HG03064 (cell line): ENCODE data around the gene PCDHGA7.
"Not testable (repeated sequence)": the region's sequence is repeated elsewhere in the genome, so short reads cannot be mapped to it uniquely, and the experiment has no call there.

Experiments
- ATAC-seq: cut with Tn5 transposase; IDR thresholded peaks from one replicate; pipeline ENCODE4 v1.9.1; 2021; ENCODE audit warnings: low read depth; ENCODE audit not compliant: unreplicated experiment

The PCDHGA7 gene

DNA sequence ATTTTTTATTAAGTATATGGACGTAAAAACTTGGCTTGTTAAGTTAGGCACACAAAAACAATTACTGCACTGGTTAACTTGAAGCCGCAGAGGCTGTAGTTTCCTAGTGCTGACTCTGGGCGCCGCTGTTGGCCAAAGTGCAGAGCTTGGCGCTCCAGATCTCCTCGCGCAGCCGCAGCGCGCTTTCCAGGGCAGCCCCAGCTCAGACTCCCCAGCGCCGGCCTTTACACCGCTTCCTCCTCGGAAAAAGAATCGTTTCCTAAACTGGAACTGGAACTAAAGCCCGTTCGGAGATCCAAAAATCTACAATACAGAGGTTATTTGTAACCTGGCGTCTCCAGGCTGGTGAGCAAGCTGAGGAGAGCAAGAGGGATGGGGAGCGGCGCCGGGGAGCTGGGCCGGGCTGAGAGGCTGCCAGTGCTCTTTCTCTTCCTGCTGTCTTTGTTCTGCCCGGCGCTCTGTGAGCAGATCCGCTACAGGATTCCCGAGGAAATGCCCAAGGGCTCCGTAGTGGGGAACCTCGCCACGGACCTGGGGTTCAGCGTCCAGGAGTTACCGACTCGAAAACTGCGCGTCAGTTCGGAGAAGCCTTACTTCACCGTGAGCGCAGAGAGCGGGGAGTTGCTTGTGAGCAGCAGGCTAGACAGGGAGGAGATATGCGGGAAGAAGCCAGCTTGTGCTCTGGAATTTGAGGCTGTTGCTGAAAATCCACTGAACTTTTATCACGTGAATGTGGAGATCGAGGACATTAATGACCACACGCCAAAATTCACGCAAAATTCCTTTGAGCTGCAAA, 15.4 kb downstream of the PCDHGA7 start, which contains the start of gene PCDHGB5:
TSS of gene PCDHGB5 (plus strand) at position 192 of the 796 bp plus-strand sequence. CDS start at position 373, 181 bp downstream.
- peak; percentile 98 for ATAC-seq

DNA sequence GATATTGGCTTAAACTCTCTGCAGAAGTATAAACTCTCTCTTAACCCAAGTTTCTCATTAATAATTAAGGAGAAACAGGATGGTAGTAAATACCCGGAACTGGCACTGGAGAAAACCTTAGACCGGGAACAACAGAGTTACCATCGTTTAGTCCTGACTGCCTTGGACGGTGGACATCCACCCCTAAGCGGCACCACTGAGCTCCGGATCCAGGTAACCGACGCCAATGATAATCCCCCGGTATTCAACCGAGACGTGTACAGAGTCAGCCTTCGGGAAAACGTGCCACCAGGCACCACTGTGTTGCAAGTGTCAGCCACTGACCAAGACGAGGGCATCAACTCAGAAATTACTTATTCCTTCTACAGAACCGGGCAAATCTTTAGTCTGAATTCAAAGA, 16.1 kb downstream of the PCDHGA7 start:
- no peak for ATAC-seq

DNA sequence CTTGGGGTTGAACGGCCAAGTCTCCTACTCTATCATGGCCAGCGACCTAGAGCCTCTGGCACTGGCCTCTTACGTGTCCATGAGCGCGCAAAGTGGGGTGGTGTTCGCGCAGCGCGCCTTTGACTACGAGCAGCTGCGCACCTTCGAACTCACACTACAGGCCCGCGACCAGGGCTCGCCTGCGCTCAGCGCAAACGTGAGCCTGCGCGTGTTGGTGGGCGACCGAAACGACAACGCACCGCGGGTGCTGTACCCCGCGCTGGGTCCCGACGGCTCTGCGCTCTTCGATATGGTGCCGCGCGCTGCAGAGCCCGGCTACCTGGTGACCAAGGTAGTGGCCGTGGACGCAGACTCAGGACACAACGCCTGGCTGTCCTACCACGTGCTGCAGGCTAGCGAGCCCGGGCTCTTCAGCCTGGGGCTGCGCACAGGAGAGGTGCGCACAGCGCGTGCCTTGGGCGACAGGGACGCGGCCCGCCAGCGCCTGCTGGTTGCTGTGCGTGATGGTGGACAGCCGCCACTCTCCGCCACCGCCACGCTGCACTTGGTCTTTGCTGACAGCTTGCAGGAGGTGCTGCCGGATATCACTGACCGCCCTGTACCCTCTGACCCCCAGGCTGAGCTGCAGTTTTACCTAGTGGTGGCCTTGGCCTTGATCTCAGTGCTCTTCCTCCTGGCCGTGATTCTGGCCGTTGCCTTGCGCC, 17.2 kb downstream of the PCDHGA7 start:
- ATAC-seq = no peak

DNA sequence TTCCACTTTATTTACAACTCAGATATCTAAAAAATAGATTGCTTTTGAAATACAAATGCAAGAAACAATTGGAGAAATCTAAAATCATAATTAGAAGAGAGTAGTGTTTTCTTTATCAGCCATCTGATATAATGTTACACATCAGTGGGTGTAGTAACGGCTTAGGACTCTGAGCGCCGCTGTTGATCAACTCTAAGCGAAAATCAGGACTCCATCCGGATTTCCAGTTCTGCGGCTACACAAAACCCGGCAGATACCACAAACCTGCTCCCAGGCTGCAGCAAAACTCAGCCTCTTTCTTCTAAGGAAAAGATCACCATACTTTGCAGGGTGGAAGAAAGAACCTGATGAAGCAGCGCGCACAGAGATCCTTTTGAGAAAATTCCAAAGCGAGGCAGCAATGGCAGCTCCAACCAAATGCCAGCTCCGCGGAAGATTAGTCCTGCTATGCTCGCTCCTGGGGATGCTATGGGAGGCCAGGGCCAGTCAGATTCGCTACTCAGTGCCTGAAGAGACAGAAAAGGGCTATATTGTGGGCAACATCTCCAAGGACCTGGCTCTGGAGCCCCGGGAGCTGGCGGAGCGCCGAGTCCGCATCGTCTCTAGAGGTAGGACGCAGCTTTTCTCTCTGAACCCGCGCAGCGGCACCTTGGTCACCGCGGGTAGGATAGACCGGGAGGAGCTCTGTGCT, 20.2 kb downstream of the PCDHGA7 start, which contains the start of gene PCDHGA9:
TSS of gene PCDHGA9 (plus strand) at position 226 of the 691 bp plus-strand sequence. CDS start at position 401, 175 bp downstream.
- no peak for ATAC-seq

DNA sequence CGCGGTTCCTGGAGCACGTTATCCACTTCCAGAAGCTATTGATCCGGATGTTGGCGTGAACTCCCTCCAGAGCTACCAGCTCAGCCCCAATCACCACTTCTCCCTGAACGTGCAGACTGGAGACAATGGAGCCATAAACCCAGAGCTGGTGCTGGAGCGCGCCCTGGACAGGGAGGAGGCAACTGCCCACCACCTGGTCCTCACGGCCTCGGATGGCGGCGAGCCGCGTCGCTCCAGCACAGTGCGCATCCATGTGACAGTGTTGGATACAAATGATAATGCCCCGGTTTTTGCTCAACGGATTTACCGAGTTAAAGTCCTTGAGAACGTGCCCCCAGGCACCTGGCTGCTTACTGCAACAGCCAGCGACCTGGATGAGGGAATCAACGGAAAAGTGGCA, 20.8 kb downstream of the PCDHGA7 start:
- ATAC-seq = no peak

DNA sequence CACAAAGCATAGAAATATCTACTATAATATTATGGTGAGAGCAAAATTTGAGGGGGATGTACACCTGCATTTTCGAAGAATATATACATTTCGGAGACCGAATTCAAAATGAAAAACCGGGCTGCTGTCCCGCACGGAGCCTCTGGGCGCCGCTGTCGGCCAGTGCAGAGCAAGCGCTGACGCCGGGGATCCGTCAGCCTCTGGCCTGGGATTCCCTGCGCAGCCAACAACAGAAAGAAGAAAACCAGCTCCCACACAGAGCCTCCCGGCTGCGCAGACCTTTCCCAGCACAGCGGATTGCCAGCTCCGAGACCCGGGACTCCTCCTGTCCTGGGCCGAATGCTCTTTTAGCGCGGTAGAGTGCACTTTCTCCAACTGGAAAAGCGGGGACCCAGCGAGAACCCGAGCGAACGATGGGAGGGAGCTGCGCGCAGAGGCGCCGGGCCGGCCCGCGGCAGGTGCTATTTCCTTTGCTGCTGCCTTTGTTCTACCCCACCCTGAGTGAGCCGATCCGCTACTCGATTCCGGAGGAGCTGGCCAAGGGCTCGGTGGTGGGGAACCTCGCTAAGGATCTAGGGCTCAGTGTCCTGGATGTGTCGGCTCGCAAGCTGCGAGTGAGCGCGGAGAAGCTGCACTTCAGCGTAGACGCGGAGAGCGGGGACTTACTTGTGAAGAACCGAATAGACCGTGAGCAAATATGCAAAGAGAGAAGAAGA, 25.4 kb downstream of the PCDHGA7 start, which contains the start of gene PCDHGB6:
TSS of gene PCDHGB6 (plus strand) at position 232 of the 716 bp plus-strand sequence. CDS start at position 414, 182 bp downstream.
- not testable (repeated sequence) for ATAC-seq

DNA sequence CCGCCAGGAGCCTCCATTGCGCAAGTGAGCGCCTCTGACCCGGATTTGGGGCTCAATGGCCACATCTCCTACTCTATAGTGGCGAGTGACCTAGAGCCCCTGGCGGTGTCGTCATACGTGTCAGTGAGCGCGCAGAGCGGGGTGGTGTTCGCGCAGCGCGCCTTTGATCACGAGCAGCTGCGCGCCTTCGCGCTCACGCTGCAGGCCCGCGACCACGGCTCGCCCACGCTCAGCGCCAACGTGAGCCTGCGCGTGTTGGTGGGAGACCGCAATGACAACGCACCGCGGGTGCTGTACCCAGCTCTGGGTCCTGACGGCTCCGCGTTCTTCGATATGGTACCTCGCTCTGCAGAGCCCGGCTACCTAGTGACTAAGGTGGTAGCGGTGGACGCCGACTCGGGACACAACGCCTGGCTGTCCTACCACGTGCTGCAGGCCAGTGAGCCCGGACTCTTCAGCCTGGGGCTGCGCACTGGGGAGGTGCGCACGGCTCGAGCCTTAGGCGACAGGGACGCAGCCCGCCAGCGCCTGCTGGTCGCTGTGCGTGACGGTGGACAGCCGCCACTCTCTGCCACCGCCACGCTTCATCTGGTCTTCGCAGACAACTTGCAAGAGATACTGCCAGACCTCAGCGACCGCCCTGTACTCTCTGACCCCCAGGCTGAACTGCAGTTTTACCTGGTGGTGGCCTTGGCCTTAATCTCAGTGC, 27.2 kb downstream of the PCDHGA7 start:
- ATAC-seq = no peak

DNA sequence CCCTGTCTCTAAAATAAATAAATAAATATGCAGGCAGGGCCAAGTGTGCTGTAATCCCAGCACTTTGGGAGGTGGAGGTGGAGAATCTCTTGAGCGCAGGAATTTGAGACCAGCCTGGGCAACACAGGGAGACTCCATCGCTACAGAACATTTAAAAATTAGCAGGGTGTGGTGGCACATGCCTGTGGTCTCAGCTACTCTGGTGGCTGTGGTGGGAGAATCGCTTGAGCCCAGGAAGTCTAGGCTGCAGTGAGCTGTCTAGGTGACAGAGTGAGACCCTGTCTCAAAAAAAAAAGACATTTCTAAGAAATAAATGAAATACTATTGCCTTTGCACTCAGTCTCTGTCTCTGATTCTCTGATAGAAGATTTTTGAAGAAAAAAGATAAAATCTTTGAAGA, 29.0 kb downstream of the PCDHGA7 start:
- ATAC-seq = no peak

DNA sequence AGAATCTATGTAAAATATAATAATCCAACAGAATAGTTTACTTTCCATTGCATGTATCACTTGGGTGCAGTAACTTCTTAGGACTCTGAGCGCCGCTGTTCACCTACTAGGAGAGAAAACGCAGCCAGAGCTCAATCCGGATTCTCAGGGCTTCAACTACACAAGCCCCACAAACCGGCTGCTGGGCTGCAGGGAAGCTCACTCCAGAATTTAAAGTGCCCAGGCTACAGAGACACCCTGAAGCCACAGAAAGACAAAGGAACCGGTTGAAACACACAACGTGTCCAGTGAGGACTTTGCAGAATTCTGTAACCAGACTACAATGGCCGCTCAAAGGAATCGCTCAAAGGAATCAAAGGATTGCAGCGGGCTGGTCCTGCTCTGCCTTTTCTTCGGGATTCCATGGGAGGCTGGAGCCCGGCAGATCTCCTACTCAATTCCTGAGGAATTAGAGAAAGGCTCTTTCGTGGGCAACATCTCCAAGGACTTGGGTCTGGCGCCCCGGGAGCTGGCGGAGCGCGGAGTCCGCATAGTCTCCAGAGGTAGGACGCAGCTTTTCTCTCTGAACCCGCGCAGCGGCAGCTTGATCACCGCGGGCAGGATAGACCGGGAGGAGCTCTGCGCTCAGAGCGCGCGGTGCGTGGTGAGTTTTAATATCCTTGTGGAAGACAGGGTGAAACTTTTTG, 30.5 kb downstream of the PCDHGA7 start, which contains the start of gene PCDHGA10:
TSS of gene PCDHGA10 (plus strand) at position 134 of the 686 bp plus-strand sequence. CDS start at position 323, 189 bp downstream.
- ATAC-seq = peak; percentile 72

DNA sequence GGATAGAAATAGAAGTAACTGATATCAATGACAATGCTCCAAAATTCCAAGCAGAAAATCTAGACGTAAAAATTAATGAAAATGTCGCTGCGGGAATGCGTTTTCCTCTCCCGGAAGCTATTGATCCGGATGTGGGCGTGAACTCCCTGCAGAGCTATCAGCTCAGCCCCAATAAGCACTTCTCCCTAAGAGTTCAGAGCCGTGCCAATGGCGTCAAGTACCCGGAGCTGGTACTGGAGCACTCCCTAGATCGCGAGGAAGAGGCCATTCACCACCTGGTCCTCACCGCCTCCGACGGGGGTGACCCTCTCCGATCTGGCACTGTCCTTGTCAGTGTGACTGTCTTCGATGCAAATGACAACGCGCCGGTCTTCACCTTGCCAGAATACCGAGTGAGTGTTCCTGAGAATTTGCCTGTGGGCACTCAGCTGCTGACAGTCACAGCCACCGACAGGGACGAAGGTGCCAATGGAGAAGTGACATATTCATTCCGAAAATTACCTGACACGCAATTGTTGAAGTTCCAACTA, 31.1 kb downstream of the PCDHGA7 start:
- no peak for ATAC-seq

DNA sequence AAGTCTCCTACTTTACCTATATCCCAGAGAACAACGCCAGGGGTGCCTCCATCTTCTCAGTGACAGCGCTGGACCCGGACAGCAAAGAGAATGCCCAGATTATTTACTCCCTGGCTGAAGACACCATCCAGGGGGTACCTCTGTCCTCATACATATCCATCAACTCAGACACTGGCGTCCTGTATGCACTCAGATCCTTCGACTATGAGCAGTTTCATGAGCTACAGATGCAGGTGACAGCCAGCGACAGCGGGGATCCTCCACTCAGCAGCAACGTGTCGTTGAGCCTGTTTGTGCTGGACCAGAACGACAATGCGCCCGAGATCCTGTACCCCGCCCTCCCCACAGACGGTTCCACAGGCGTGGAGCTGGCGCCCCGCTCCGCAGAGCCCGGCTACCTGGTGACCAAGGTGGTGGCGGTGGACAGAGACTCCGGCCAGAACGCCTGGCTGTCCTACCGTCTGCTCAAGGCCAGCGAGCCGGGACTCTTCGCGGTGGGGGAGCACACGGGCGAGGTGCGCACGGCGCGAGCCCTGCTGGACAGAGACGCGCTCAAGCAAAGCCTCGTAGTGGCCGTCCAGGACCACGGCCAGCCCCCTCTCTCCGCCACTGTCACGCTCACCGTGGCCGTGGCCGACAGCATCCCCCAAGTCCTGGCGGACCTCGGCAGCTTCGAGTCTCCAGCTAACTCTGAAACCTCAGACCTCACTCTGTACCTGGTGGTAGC, 32.2 kb downstream of the PCDHGA7 start:
- not testable (repeated sequence) for ATAC-seq

DNA sequence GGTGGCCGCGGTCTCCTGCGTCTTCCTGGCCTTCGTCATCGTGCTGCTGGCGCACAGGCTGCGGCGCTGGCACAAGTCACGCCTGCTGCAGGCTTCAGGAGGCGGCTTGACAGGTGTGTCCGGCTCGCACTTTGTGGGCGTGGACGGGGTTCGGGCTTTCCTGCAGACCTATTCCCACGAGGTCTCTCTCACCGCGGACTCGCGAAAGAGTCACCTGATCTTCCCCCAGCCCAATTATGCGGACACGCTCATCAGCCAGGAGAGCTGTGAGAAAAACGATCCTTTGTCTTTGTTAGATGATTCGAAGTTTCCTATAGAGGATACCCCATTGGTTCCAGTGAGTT, 32.7 kb downstream of the PCDHGA7 start:
- ATAC-seq = not testable (repeated sequence)

DNA sequence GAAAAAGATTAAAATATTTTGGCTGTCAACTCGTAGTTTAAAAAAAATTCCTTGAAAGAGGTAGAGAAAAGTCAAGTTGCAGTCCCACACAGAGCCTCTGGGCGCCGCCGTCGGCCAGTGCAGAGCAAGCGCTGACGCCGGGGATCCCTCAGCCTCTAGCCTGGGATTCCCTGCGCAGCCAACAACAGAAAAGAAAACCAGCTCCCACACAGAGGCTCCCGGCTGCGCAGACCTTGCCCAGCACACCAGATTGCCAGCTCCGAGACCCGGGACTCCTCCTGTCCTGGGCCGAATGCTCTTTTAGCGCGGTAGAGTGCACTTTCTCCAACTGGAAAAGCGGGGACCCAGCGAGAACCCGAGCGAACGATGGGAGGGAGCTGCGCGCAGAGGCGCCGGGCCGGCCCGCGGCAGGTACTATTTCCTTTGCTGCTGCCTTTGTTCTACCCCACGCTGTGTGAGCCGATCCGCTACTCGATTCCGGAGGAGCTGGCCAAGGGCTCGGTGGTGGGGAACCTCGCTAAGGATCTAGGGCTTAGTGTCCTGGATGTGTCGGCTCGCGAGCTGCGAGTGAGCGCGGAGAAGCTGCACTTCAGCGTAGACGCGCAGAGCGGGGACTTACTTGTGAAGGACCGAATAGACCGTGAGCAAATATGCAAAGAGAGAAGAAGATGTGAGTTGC, 35.1 kb downstream of the PCDHGA7 start, which contains the start of gene PCDHGB7:
TSS of gene PCDHGB7 (plus strand) at position 184 of the 679 bp plus-strand sequence. CDS start at position 367, 183 bp downstream.
- ATAC-seq = peak; percentile 74

DNA sequence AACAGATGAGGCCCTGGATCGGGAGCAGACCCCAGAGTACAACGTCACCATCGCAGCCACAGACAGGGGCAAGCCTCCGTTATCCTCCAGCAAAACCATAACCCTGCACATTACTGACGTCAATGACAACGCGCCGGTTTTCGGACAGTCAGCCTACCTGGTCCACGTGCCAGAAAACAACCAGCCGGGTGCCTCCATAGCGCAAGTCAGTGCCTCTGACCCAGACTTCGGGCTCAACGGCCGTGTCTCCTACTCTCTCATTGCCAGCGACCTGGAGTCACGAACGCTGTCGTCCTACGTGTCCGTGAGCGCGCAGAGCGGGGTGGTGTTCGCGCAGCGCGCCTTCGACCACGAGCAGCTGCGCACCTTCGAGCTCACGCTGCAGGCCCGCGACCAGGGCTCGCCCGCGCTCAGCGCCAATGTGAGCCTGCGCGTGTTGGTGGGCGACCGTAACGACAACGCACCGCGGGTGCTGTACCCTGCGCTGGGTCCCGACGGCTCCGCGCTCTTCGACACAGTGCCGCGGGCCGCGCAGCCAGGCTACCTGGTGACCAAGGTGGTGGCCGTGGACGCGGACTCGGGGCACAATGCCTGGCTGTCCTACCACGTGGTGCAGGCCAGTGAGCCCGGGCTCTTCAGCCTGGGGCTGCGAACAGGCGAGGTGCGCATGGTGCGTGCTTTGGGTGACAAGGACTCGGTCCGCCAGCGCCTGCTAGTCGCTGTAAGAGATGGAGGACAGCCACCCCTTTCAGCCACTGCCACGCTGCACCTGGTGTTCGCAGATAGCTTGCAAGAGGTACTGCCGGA, 36.7 kb downstream of the PCDHGA7 start:
- no peak for ATAC-seq

DNA sequence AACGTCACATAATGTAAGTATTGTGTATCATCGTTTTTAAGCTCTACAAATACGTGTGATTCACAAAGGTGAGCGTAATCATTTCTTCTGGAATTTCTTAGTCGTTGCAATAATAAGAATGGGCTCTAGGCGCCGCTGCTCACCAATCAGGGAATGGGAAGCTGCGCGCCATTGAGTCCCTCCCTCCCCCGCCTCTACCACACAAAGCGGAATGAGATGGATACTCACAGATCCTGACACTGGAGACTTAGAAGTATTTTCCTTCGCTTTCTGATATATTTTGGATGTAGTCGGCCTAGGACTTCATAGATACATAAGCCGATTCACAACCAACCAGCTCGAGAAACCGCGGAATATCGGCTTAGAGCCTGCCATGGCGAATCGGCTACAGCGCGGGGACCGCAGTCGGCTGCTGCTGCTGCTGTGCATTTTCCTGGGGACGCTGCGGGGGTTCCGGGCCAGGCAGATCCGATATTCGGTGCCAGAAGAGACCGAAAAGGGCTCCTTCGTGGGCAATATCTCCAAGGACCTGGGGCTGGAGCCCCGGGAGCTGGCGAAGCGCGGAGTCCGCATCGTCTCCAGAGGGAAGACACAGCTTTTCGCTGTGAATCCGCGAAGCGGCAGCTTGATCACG, 38.4 kb downstream of the PCDHGA7 start, which contains the start of gene PCDHGA11:
TSS of gene PCDHGA11 (plus strand) at position 197 of the 634 bp plus-strand sequence. CDS start at position 374, 177 bp downstream.
- ATAC-seq = peak; percentile 52

DNA sequence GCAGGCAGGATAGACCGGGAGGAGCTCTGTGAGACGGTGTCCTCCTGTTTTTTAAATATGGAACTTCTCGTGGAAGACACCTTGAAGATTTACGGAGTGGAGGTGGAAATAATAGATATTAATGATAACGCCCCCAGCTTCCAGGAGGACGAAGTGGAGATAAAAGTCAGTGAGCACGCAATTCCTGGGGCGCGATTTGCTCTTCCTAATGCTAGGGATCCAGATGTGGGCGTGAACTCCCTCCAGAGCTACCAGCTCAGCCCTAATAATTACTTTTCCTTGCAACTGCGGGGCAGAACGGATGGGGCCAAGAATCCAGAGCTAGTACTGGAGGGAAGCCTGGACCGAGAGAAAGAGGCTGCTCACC, 38.9 kb downstream of the PCDHGA7 start:
- ATAC-seq = no peak
